HG03135 (cell line): Measurements from ENCODE around the gene DCTN2.
"Not testable (repeated sequence)": the region's sequence is repeated elsewhere in the genome, so short reads cannot be mapped to it uniquely, and the experiment has no call there.

ENCODE experiments used
- ATAC-seq: cut with Tn5 transposase; IDR thresholded peaks from one replicate; pipeline ENCODE4 v1.9.1; 2021; ENCODE audit warnings: mild to moderate bottlenecking, moderate library complexity; ENCODE audit not compliant: unreplicated experiment

DCTN2 gene

DNA sequence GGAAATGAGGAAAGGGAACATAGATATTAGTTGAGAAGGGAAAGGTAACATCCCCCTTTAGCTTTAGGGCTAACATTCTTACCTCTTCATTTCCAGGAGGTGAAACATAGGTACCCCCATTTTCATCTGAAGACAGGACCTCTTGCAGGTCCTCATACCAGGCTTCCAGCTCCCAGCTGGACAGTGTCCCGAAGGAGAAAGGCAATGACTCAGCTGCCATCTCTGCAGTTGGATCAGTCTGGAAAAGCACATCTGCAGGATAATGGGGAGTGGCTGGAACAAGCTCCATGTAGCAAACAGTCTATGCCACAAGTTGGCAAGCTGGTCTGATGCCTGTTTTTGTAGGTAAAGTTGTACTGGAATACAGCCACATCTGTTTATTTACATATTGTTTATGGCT, 29.8 kb downstream of the DCTN2 start:
- ATAC-seq: no peak

DNA sequence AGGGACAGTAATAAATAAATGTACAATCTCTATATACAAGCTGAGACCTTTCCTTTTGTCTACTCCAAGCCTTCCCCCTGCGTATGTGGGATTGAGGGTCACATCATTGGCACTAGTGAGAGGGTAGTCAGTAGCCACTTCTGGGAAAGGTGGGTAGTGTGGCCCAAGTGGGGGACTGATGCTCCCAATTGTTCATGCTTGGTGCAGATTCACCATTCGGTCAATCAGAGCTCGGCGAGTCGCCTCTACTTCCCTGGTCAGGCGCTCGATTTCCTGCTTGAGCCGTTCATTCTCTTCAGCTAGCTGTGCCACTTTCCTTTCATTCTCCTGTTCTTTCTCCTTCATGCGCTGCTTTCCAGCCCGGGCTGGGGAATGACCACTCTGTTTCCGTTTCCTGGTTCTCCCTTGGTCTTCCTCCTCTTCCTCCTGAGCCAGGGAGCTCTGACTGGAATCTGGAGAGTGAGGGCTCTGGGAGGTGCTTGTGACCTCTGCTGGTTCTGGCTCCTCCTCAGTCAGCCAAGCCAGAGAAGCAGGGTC, 30.3 kb downstream of the DCTN2 start:
- ATAC-seq: no peak

DNA sequence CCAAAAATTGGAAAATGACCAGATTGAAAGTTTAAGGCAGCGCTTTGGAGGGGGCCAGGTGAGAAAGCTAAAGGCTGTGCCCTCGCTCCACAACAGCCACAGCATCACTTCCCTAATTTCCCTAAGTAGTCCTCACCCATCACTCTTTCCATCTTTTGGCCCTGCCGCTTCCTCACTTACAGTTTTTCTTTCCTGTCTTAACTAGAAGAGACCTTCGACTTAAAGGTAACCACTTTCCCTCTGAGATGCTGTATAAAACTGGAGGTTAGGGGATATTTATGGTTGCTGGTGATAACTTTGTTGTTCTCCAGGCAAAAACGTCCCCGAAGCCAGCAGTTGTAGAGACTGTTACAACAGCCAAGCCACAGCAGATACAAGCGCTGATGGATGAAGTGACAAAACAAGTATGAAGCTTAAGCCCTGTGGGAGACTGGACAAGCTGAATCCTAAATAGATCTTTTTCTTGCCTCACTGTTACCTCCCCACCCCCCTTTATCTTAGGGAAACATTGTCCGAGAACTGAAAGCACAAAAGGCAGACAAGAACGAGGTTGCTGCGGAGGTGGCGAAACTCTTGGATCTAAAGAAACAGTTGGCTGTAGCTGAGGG, 31.0 kb downstream of the DCTN2 start:
- no peak for ATAC-seq

DNA sequence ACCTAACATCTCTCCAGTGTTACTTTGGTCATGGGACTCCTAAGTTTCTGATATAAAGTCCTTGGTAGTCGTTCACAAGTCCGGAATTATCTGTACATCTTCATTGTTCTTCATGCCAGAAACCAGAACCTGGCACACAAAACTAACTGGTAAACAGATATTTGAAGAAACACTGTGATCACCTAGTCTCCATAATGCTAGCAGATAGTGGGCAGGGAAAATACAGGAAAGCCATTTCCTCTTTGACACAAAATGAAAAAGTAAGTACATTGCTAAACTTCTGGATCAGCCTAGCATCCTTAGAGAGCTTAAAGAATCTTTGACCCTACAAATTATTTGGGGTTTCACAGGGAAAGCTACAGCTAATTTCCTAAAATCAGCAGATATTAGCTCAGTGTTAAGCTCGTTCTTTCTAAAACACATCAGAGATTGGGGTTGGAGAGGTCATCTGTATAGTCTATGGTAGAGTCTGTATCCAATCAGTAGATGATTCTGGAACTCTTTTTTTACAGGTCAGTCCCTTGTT, 31.5 kb downstream of the DCTN2 start:
- no peak for ATAC-seq

DNA sequence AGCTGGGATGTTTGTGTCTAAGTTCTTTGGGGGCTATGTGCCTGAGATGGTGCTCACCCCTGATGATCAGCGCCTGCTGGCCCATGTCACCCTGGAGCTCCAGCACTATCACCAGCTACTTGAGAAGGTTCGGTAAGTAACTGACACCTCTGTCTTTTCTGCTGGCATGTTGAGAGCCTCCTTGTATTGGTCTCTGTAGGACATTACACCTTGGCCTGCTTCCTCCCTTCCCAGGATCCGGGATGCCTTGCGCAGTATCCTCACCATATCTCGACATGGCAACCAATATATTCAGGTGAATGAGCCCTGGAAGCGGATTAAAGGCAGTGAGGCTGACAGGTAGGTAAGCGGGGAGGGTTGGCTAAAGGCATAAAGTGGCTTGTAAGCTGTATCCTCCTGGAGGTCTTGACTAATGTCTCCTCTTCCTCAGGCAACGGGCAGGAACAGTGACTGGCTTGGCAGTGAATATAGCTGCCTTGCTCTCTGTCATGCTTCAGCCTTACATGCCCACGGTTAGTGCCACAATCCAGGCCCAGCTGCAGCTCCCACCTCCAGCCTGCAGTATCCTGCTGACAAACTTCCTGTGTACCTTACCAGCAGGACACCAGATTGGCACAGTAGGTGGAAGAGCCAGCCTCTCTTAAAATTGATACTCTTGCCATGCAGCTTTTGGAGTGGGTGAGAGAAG, 32.1 kb downstream of the DCTN2 start:
- ATAC-seq: no peak

DNA sequence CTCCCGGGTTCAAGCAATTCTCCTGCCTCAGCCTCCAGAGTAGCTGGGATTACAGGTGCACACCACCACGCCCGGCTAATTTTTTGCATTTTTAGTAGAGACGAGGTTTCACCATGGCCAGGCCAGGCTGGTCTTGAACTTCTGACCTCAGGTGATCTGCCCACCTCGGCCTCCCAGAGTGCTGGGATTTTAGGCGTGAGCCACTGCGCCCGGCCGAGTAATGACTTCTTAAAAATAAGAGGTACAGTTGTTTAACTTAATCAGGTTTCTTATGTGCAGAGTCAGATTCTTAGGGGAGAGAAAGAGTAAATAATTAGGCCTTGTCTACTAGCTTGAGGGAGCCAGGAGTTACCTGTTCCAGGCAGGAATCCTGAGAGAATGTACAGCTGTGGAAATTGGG, 32.7 kb downstream of the DCTN2 start:
- not testable (repeated sequence) for ATAC-seq

DNA sequence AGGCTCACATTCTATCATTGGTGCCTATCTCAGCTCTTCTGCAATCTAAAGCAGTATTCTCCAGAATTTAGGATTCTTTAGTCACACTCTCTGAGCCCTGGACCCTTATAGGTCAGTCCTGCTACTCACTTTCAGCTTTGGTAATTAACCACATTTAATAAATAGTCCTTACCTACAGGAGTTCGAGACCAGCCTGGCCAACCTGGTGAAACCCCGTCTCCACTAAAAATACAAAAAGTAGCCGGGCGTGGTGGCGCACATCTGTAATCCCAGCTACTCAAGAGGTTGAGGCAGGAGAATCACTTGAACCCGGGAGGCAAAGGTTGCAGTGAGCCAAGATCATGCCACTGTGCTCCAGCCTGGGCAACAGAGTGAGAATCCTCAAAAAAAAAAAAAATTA, 33.3 kb downstream of the DCTN2 start:
- not testable (repeated sequence) for ATAC-seq

DNA sequence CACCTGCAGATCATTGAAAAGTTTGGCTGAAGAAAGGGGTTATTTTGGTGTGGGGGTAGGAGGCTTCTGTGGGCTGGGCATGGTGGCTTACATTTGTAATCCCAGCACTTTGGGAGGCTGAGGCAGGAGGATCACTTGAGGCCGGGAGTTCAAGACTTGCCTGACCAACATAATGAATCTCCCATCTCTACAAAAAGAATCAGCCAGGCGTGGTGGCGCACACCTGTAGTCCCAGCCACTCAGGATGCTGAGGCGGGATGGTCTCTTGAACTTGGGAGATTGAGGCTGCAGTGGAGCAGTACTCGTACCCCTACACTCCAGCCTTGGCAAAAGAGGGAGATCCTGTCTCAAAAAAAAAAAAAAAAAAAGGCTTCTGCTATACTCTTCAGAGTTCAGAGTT, 33.7 kb downstream of the DCTN2 start:
- no peak for ATAC-seq

DNA sequence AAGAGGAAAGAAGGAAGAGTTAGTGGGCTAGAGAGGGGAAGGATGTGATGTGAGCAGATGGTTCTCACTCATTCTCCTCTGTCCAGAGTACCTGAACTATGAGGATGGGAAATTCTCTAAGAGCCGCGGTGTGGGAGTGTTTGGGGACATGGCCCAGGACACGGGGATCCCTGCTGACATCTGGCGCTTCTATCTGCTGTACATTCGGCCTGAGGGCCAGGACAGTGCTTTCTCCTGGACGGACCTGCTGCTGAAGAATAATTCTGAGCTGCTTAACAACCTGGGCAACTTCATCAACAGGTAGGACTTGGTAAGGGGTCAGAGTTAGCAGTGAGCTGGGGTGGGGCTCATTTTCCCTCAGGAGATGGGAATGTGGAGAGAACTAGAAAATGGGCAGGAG, 34.3 kb downstream of the DCTN2 start:
- ATAC-seq: no peak

DNA sequence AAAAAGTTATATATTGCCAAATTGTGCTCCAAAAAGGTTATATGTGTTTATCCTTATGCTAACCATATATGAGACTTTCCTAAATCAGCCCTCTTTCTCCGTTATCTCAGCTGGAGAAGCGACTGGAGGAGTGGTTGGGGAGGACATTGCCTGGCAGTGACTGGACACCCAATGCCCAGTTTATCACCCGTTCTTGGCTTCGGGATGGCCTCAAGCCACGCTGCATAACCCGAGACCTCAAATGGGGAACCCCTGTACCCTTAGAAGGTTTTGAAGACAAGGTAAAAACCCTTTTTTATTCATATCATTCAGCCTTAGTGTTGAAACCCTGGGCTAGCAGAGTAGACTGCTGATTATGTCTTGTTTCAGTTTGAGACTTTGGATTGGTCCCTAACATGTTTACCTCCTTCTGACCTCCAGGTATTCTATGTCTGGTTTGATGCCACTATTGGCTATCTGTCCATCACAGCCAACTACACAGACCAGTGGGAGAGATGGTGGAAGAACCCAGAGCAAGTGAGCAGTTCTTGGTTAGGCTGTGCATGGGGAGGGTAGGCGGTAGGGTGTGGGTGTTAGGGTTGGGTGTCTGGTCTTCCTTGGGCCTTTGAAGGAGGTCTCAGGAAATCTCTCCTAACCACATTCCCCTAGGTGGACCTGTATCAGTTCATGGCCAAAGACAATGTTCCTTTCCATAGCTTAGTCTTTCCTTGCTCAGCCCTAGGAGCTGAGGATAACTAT, 35.2 kb downstream of the DCTN2 start:
- no peak for ATAC-seq

DNA sequence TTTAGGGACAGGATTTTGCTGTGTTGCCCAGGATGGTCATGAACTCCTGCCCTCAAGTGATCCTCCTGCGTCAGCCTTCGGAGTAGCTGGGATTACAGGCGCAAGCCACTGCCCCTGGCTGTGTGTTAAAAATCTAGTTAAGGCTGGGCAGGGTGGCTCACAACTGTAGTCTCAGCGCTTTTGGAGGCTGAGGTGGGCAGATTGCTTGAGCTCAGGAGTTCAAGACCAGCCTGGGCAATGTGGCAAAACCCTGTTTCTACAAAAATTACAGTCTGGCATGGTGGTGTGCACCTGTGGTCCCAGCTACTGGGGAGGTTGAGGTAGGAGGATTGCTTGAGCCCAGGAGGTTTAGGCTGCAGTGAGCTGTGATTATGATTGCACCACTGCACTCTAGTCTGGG, 35.8 kb downstream of the DCTN2 start:
- no peak for ATAC-seq

DNA sequence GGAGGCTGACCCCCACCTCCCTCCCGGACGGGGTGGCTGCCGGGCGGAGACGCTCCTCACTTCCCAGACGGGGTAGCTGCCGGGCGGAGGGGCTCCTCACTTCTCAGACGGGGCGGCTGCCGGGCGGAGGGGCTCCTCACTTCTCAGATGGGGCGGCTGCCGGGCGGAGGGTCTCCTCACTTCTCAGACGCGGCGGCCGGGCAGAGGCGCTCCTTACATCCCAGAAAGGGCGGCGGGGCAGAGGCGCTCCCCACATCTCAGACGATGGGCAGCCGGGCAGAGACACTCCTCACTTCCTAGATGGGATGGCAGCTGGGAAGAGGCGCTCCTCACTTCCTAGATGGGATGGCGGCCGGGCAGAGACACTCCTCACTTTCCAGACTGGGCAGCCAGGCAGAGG, 39.2 kb downstream of the DCTN2 start:
- not testable (repeated sequence) for ATAC-seq

DNA sequence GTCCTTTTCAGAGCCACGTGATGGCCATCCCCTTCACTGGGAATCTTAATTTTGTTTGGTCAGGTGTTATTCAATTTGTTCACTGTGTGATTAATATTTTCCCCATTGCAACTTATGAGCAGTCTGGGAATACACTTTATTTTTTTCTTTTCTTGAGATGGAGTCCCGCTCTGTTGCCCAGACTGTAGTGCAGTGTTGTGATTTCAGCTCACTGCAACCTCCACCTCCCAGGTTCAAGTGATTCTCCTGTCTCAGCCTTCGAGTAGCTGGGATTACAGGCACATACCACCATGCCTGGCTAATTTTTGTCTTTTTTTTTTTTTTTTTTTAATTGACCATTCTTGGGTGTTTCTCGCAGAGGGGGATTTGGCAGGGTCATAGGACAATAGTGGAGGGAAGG, 40.5 kb downstream of the DCTN2 start:
- not testable (repeated sequence) for ATAC-seq

DNA sequence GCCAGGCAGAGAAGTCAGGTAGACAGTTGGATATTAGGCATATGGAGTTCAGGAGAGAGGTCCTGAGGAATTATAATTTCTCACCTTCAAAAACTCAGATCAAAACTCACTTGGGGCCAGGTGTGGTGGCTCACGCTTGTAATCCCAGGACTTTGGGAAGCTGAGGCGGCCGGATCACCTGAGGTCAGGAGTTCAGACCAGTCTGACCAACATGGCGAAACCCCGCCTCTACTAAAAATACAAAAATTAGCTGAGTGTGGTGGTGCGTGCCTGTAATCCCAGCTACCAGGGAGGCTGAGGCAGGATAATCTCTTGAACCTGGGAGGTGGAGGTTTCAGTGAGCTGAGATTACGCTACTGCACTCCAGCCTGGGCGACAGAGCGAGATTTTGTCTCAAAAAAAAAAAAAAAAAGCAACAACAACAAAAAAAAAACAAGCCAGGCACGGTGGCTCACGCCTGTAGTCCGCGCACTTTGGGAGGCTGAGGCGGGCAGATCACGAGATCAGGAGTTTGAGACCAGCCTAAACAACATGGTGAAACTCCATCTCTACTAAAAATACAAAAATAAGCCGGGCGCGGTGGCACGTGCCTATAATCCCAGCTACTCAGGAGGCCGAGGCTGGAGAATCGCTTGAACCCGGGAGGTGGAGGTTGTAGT, 44.6 kb downstream of the DCTN2 start:
- not testable (repeated sequence) for ATAC-seq

DNA sequence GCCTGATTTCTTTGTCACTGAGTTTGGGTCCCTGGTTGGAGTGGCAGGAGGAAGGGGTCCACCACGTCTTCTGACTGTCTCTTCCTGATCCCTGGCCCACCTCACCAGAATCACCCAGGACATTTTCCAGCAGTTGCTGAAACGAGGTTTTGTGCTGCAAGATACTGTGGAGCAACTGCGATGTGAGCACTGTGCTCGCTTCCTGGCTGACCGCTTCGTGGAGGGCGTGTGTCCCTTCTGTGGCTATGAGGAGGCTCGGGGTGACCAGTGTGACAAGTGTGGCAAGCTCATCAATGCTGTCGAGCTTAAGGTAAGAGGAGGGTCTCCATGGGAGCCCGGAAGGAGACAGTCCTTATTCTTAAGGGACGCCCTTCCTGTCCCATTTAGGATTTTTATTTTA, 46.8 kb downstream of the DCTN2 start:
- ATAC-seq: no peak

DNA sequence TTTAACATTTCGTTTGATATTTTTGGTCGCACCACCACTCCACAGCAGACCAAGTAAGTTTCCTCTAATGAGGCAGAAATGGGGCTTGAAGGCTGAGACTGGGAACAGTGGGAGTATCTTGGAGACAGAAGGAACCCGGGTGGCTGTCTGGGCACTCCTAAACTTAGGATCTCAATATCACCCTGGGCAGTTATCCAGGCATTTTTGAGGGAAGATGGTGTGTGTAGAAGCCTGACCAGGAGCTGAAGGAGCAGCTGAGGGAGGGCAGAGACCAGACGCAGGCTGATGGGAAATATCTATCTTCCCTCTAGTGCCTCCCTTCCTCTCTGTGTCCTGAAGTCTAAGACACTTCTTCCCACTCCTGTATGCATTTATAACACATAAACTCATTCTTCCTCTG, 48.4 kb downstream of the DCTN2 start:
- ATAC-seq: no peak

DNA sequence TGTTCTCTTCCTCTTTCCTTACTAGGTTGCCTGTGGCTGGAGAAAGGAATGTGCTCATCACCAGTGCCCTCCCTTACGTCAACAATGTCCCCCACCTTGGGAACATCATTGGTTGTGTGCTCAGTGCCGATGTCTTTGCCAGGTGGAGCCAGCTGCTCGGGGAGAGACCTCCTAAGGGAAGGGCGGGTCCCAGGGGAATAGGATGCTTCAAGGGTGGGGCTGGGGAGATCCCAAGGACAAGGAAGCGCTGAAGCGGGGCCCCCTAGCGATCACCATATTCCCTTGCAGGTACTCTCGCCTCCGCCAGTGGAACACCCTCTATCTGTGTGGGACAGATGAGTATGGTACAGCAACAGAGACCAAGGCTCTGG, 48.9 kb downstream of the DCTN2 start:
- no peak for ATAC-seq

DNA sequence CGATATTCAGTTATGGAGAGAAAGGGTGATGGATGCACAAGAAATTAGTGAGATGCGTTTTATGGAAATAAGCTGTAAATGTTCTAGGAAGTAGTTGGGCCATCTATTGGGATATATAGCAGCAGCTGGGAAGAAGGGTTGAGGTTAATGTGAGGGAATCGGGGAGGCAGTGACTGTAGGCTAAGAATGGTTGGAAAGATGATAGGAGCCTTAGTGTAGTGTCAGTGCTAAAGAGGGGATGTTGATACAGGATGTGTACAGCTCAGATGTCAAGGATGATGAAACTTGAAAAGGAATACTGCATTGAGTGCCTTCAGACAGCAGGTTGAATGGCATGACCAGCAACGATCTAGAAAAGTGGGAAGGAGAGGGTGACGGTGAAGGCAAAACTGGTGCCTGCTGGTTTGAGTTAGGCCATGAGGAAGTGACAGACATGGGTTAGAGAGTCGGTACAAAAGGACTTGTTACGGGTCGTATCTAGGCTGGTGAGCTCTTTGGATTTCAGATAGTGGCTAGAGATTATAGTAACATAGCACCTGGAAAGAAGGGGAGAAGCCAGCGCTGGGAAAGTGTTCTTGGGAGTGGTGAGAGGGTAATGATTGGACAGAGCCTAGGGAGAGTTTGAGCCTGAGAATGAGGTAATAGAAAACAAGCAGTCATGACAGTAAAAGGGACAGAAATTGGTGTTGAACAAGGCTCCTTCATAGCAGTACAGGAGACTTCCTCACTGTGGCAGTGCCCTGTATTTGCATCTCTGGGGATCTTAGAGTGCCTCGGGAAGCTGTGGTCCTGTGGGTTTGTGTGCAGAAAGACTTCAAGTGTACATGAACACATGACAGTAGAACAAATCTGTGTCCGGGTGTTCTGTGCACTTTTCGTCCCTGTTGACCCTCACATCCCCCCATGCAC, 49.5 kb downstream of the DCTN2 start:
- ATAC-seq: no peak

DNA sequence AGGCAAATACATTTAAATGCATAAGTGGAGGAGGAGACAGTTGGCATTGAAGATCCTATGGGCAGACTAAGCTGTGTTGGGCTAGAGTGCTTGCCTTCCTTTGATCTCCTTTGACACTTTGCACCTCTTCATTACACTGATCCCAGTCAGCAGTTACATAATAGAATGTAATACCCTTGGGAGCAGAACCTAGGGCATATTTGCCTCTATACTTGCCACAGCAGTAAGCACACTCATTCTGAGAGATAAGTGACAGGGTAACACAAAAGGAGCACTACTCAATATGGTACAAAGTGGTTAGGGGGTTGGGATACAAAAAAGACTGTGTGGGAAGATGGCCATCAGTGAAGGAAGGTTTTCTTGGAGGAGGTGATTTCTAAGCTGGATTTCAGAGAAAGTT, 50.2 kb downstream of the DCTN2 start:
- no peak for ATAC-seq

DNA sequence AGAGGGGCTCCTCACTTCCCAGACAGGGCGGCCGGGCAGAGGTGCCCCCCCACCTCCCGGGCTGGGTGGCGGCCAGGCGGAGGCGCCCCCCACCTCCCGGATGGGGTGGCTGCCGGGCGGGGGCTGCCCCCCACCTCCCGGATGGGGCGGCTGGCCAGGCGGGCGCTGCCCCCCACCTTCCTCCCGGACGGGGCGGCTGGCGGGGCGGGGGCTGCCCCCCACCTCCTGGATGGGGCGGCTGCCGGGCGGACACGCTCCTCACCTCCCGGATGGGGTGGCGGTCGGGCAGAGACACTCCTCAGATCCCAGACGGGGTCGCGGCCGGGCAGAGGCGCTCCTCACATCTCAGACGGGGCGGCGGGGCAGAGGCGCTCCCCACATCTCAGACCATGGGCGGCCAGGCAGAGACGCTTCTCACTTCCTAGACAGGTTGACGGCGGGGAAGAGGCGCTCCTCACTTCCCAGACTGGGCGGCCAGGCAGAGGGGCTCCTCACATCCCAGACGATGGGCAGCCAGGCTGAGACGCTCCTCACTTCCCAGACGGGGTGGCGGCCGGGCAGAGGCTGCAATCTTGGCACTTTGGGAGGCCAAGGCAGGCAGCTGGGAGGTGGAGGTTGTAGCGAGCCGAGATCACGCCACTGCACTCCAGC, 51.8 kb downstream of the DCTN2 start:
- not testable (repeated sequence) for ATAC-seq
